LNCAP (cell line): ENCODE measurements around the gene FAM174C.

Experiments
- CTCF ChIP-seq: fragments of 450-650 bp; IDR thresholded peaks from 2 replicates; pipeline ENCODE4 v1.5.1; 2017; ENCODE audit warnings: mild to moderate bottlenecking

FAM174C gene

GRCh38 chr19:1293782-1294604 is 18.7 kb downstream of the FAM174C start:
- no peak for TF ChIP-seq CTCF

GRCh38 chr19:1294688-1295087 is 19.4 kb downstream of the FAM174C start:
- no peak for TF ChIP-seq CTCF

GRCh38 chr19:1295169-1296012 is 20.1 kb downstream of the FAM174C start:
- no peak for TF ChIP-seq CTCF

DNA sequence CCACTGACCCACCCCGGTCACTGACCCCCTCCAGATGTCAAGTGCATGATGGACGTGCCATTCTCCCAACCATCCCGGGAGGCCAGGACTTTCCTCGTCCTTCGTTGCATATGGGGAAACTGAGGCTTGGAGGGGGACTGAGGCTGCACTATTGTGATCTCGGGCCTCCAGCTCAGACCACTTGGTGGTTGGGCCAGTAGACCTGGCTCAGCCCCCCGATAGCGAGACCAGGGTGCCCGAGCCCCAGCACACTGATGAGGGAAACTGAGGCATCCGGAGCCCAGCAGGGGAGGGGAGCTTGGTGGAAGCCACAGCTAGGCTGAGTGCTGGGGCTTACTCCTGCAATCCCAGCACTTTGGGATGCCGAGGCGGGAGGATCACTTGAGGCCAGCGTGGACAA is 20.7 kb downstream of the FAM174C start:
- TF ChIP-seq CTCF, result no peak

DNA sequence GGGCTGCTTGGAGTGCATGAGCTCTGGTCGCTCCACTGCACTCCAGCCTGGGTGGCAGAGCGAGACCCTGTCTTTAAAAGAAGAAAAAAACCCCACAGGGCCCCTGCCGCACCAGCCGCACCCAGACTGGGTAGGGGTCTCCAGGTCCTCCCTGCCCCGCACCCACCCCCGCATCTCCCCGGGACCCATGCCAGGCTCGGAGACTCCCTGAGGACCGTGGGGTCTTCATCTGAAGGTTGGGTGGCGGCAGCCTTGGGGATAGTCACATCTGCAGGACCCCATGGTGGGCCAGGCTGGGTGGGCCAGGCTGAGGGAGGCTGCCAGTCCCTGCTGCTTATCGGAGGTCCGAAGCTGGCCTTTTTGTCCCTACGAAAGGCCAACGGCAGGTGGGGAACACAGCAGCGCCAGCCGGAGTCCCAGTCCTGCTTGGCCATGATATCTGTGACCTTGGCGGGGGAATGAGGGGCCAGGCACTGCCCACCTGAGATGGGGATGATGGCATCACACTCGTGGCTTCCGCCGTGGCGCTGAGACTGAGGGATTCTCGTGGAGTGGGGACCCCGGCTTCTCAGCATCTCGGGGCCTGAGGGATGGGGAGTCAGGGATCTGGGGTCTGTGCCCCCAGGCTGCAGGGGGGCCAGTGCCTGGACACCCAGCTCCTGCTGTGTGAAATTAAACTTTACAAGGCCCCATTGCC is 21.4 kb downstream of the FAM174C start:
- no peak for TF ChIP-seq CTCF

- no peak for TF ChIP-seq CTCF
Measured at GRCh38 chr19:1298235-1298634, 22.9 kb downstream of the FAM174C start.

GRCh38 chr19:1299801-1300200 is 24.5 kb downstream of the FAM174C start:
- no peak for TF ChIP-seq CTCF
